Left ventricle myocardium inferior (tissue), 1 donor: ENCODE data around the gene GDF2. TPM values are rescaled to one million over a fixed set of nuclear protein-coding genes. Genes with fewer than 3 reads are reported as not detected.

Source experiments
- DNase-seq: peaks from one replicate; pipeline ENCODE4 v3.0.0-alpha.2; 2020
- H3K27ac ChIP-seq: fragments of 200-600 bp; replicated peaks from 2 replicates; pipeline ENCODE4 v1.8.0; 2021
- H3K27me3 ChIP-seq: fragments of 200-600 bp; 2 replicates; pipeline ENCODE4 v1.8.0; 2021; ENCODE audit warnings: low read depth
- H3K36me3 ChIP-seq: fragments of 200-600 bp; 2 replicates; pipeline ENCODE4 v1.8.0; 2021
- H3K4me1 ChIP-seq: fragments of 200-600 bp; 2 replicates; pipeline ENCODE4 v1.8.0; 2021
- H3K4me3 ChIP-seq: fragments of 200-600 bp; 2 replicates; pipeline ENCODE4 v1.8.0; 2021; ENCODE audit warnings: mild to moderate bottlenecking, moderate library complexity
- H3K9me3 ChIP-seq: fragments of 200-600 bp; replicated peaks from 2 replicates; pipeline ENCODE4 v1.8.0; 2021
- CTCF ChIP-seq: fragments of 200-600 bp; IDR thresholded peaks from 2 replicates; pipeline ENCODE4 v1.8.0; 2021; ENCODE audit warnings: antibody characterized with exemption, mild to moderate bottlenecking, borderline replicate concordance
- intact Hi-C: fragments of 100-400 bp; cut with micrococcal nuclease; formaldehyde crosslinking; loops from one replicate; pipeline ENCODE4 v1.11.0; 2022
- total RNA-seq: library from RNA; stranded (reverse); fragmentation: NEBNext Ultra II Directional; extraction: Animal tissue kit (Norgen Biotek cat#: 25700); gene quantifications from one replicate; pipeline ENCODE4 v1.2.1, GENCODE V29; 2021
- donor health status: DM: no; HTN: yes; CAD: no; lungs with severe emphysema.

Gene GDF2
- total RNA-seq, 1 donor from 2014 or later, result not detected

DNA sequence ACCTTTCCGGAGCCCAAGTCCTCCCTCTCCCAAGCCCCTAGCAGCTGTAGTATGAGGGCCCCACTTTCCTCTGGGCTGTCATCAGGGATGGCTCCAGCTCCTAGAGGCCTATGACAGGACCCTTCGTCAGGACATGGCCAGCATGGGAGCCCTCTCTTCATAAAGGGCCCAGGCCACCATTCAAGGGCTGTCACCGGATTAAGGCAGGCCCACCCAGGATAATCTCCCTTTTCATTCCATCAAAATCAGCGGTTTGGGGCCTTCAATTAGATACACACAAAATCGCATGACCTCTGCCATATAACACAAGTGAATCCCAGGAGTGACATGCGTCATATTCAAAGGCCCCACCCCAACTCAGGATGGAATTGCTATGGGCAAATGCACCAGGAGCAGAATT lies 34.4 kb upstream of the GDF2 start:
- no peaks in the 10 kb centered on the region for H3K36me3 ChIP-seq
- peak overlapping the region; percentile 55 for H3K27ac ChIP-seq
- H3K27me3 ChIP-seq, result peaks cover under 1% of the 10 kb centered on the region
- H3K4me3 ChIP-seq, result no peak overlapping the region
- no peak for TF ChIP-seq CTCF
- H3K4me1 ChIP-seq, result peaks cover 12% of the 10 kb centered on the region
- no peak for DNase-seq
- no peaks in the 10 kb centered on the region for H3K9me3 ChIP-seq
- intact Hi-C loops, result no loop called here

GRCh38 chr10:47288236-47288635 lies 34.0 kb upstream of the GDF2 start:
- intact Hi-C loops, result no loop called here
- Histone ChIP-seq H3K4me3 (no peak overlapping the region), H3K4me1 (peaks cover 12% of the 10 kb centered on the region), H3K9me3 (no peaks in the 10 kb centered on the region), H3K27ac (no peak overlapping the region), H3K27me3 (peaks cover 5% of the 10 kb centered on the region), H3K36me3 (no peaks in the 10 kb centered on the region)
- TF ChIP-seq CTCF, result no peak
- DNase-seq, result no peak

DNA sequence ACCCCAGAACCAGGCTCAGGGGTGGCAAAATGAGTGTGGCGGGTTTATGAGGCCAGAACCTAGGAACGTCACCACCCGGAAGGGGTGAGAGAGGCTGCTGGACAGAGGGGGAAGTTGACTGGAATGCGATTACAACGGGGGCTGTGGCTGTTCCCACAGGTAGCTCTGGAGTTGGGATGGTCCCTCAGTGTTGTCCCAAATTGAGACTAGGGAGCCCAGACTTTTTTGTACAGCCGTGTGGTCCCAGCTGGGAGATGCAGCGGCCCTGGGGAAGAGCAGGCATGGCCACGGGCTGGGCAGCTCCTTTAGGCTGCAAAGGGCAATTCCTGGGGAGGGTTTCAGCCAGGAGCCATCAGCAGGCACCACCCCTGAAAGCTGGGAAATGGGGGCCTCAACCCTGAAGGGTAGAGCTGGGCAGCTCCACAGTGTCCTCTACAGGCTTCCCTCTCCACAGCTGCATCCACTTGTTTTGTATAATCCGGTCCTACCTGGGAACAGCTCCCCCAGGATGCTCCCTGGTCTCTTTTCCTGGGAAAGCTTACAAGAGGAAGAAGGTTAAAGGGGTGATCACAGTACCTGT lies 33.2 kb upstream of the GDF2 start:
- Histone ChIP-seq H3K36me3 (no peaks in the 10 kb centered on the region), H3K4me1 (peaks cover 12% of the 10 kb centered on the region), H3K27me3 (peaks cover 5% of the 10 kb centered on the region), H3K4me3 (no peak overlapping the region), H3K27ac (no peak overlapping the region), H3K9me3 (no peaks in the 10 kb centered on the region)
- DNase-seq, result no peak
- intact Hi-C loops, result no loop called here
- no peak for TF ChIP-seq CTCF

DNA sequence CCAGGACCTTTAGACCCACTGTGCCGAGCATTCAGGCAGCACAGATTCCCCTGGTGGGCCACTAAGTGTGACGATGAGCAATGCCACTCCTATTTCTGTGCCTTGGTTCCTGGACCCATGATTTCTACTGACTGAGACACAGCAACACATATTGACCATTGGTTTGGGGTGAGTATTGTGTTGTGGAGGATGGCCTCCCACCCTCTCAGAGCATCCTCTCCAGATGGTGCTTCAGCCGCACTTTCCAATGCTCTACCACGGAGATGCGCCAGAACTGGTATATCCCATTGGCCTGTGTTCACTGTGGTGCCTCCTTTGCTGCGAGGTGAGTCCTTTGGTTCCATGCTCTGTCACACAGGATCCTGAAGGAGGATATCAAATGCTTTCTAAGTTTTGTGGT lies 32.3 kb upstream of the GDF2 start:
- DNase-seq, result no peak
- no peak for TF ChIP-seq CTCF
- intact Hi-C loops, result no loop called here
- no peaks in the 10 kb centered on the region for H3K9me3 ChIP-seq
- peaks cover 11% of the 10 kb centered on the region for H3K27me3 ChIP-seq
- peaks cover 12% of the 10 kb centered on the region for H3K4me1 ChIP-seq
- no peak overlapping the region for H3K27ac ChIP-seq
- no peak overlapping the region for H3K4me3 ChIP-seq
- H3K36me3 ChIP-seq, result no peaks in the 10 kb centered on the region

DNA sequence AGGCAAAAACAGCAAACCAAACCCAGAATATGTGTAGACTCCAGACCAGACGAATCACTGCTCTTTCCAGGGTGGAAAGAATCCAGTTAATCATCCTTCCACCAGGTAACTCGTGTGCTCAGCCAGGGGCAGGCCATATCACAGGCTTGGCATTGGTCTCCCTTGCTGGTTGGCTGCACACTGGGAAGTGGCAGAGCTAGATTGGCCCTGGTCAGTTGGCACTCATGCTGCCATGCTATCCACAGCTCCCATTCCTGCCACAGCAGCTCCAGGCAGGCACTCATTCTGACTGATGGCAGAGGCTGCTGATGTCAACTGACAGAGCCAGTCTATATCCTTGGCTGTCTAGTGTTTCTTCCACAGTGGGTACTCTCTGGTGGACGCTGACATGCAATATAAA lies 31.9 kb upstream of the GDF2 start:
- H3K9me3 ChIP-seq, result no peaks in the 10 kb centered on the region
- no peak overlapping the region for H3K4me3 ChIP-seq
- H3K27me3 ChIP-seq, result peaks cover 15% of the 10 kb centered on the region
- H3K27ac ChIP-seq, result no peak overlapping the region
- no peak for TF ChIP-seq CTCF
- H3K4me1 ChIP-seq, result peaks cover 12% of the 10 kb centered on the region
- intact Hi-C loops, result no loop called here
- no peaks in the 10 kb centered on the region for H3K36me3 ChIP-seq
- no peak for DNase-seq
